Mesothelial cell of epicardium (in vitro differentiated cells): Measurements from ENCODE around the gene KLHL5. TPM values are rescaled to one million over a fixed set of nuclear protein-coding genes. Genes with fewer than 3 reads are reported as not detected.
"Not testable (repeated sequence)": the region's sequence is repeated elsewhere in the genome, so short reads cannot be mapped to it uniquely, and the experiment has no call there.

Experiments
- DNase-seq, 2 experiments: peaks; one replicate each; pipeline ENCODE4 v3.0.0; 2021; ENCODE audit warnings: low spot score in 2 of 2; ENCODE audit not compliant: unreplicated experiment in 2 of 2
- H3K27ac Mint-ChIP-seq: 2 replicates; pipeline ENCODE4 v1.8.0; 2021; ENCODE audit warnings: mixed read lengths
- H3K27me3 Mint-ChIP-seq: 2 replicates; pipeline ENCODE4 v1.8.0; 2021; ENCODE audit warnings: low read depth, mixed read lengths
- H3K36me3 Mint-ChIP-seq: 2 replicates; pipeline ENCODE4 v1.8.0; 2021; ENCODE audit warnings: mixed read lengths
- H3K4me1 Mint-ChIP-seq: 2 replicates; pipeline ENCODE4 v1.8.0; 2021; ENCODE audit warnings: mixed read lengths
- H3K4me3 Mint-ChIP-seq: 2 replicates; pipeline ENCODE4 v1.8.0; 2021; ENCODE audit warnings: mild to moderate bottlenecking, moderate library complexity, mixed read lengths
- H3K9me3 Mint-ChIP-seq: 2 replicates; pipeline ENCODE4 v1.8.0; 2021; ENCODE audit warnings: mixed read lengths
- CTCF ChIP-seq: fragments of 200-600 bp; sonication (generic); IDR thresholded peaks from one replicate; pipeline ENCODE4 v1.5.0; 2021; ENCODE audit warnings: antibody characterized with exemption; ENCODE audit not compliant: unreplicated experiment
- total RNA-seq: library from RNA; stranded (reverse); gene quantifications from 3 replicates; pipeline ENCODE4 v1.2.1, GENCODE V29; 2021

KLHL5 gene
- total RNA-seq, 1 donor from 2014 or later, result 34.7 TPM

GRCh38 chr4:39133623-39134022 is 71.6 kb downstream of the KLHL5 start:
- Mint-ChIP-seq H3K9me3 (peaks cover 6% of the 10 kb centered on the region), H3K36me3 (peaks cover 2% of the 10 kb centered on the region), H3K27me3 (no peaks in the 10 kb centered on the region), H3K4me3 (no peak overlapping the region), H3K27ac (no peak overlapping the region), H3K4me1 (peaks cover 3% of the 10 kb centered on the region)
- TF ChIP-seq CTCF, result no peak
- DNase-seq, result no peak

- Mint-ChIP-seq H3K27me3 (no peaks in the 10 kb centered on the region), H3K27ac (no peak overlapping the region), H3K9me3 (peaks cover 4% of the 10 kb centered on the region), H3K4me1 (peaks cover 3% of the 10 kb centered on the region), H3K4me3 (peak overlapping the region; percentile 10), H3K36me3 (peaks cover 2% of the 10 kb centered on the region)
- TF ChIP-seq CTCF, result no peak
- no peak for DNase-seq
These were observed 72.8 kb downstream of the KLHL5 start for GRCh38 chr4:39134683-39135306.

DNA sequence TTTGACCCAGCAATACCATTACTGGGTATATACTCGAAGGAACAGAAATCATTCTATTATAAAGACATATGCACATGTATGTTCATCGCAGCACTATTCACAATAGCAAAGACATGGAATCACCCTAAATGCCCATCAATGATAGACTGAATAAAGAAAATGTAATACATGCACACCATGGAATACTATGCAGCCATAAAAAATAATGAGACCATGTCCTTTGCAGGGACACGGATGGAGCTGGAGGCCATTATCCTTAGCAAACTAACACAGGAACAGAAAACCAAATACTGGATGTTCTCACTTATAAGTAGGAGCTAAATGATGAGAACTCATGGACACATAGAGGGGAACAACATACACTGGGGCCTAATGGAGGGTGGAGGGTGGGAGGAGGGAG is 76.2 kb downstream of the KLHL5 start:
- H3K4me1 Mint-ChIP-seq, DNase-seq, H3K27ac Mint-ChIP-seq, H3K36me3 Mint-ChIP-seq, H3K9me3 Mint-ChIP-seq, H3K4me3 Mint-ChIP-seq, H3K27me3 Mint-ChIP-seq: not testable (repeated sequence)

DNA sequence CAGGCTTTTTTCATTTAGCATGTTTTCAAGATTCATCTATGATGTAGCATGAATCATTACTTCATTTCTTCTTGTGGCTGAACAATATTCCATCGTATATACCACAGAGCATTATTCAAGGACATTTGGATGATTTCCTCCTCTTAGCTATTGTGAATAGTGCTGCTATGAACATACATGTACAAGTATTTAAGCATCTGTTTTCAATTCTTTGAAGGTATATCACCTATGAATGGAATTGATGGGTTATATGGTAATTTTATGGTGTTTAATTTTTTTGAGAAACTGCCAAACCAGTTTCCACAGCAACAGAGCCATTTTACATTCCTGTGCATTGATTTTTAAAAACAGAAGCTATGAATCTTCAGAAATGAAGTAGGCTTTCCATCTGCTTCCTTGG is 84.2 kb downstream of the KLHL5 start:
- Mint-ChIP-seq H3K27me3 (no peaks in the 10 kb centered on the region), H3K27ac (no peak overlapping the region), H3K4me1 (no peaks in the 10 kb centered on the region), H3K4me3 (no peak overlapping the region), H3K36me3 (no peaks in the 10 kb centered on the region), H3K9me3 (no peaks in the 10 kb centered on the region)
- TF ChIP-seq CTCF, result no peak
- no peak for DNase-seq

DNA sequence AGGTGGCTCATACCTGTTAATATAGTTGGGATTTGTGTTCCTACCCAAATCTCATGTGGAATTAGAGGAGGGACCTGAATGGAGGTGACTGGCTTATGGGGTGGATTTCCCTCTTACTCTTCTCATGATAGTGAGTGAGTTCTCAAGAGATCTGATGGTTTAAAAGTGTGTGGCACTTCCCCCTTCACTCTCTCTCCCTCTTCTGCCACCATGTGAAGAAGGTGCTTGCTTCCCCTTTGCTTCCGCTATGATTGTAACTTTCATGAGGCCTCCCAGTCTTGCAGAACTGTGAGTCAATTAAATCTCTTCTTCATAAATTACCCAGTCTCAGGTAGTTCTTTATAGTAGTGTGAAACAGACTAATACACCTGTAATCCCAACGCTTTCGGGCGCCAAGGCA is 92.0 kb downstream of the KLHL5 start:
- no peak for TF ChIP-seq CTCF
- no peaks in the 10 kb centered on the region for H3K36me3 Mint-ChIP-seq
- H3K27ac Mint-ChIP-seq, result no peak overlapping the region
- H3K27me3 Mint-ChIP-seq, result no peaks in the 10 kb centered on the region
- H3K4me1 Mint-ChIP-seq, result no peaks in the 10 kb centered on the region
- no peaks in the 10 kb centered on the region for H3K9me3 Mint-ChIP-seq
- H3K4me3 Mint-ChIP-seq, result no peak overlapping the region
- DNase-seq, result no peak

DNA sequence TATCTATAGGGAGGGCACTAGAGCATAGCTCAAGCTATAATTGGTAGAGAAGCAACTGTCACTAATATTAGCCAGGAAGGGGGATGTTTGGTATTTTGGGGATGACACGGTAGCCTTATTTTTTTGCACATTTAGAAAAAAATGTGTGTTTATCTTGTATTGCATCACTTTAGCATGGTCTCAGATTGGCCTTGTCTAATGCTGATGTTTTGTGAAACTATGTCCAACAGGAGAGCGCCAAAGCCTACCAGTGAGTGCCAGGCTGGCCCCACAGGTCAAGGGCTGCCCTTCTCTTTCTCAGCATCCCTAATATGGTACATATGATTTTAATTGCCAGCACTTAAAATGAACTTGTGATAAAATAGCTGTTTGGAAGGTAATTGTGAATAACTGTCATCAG is 95.5 kb downstream of the KLHL5 start:
- no peaks in the 10 kb centered on the region for H3K9me3 Mint-ChIP-seq
- no peaks in the 10 kb centered on the region for H3K36me3 Mint-ChIP-seq
- no peaks in the 10 kb centered on the region for H3K4me1 Mint-ChIP-seq
- H3K27ac Mint-ChIP-seq, result no peak overlapping the region
- no peaks in the 10 kb centered on the region for H3K27me3 Mint-ChIP-seq
- TF ChIP-seq CTCF, result no peak
- no peak overlapping the region for H3K4me3 Mint-ChIP-seq
- no peak for DNase-seq
